GM12878 (cell line): ENCODE measurements around the gene KIAA0930. TPM values are rescaled to one million over a fixed set of nuclear protein-coding genes. Genes with fewer than 3 reads are reported as not detected.

Experiments used
- ATAC-seq: fragments of 200-7000 bp; cut with Tn5 transposase; 3 replicates; pipeline ENCODE4 v1.9.1; 2020; ENCODE audit warnings: mild to moderate bottlenecking, moderate library complexity
- BruUV-seq: library from RNA; stranded (reverse); fragments of 400-500 nt; replicated peaks from 2 replicates; lab custom pipeline; 2021; lab: Mats Ljungman, UMichigan
- CTCF ChIA-PET: fragments of 300-600 bp; sonication (Branson Sonifier 250); formaldehyde crosslinking; extraction: SDS; loops from one replicate; lab custom pipeline; 2021; ENCODE audit warnings: inconsistent platforms; lab: Yijun Ruan, JAX
- POLR2A ChIA-PET: fragments of 350-600 bp; formaldehyde crosslinking; extraction: SDS; loops from one replicate; lab custom pipeline; 2021; ENCODE audit warnings: inconsistent platforms; lab: Charles Lee
- RAD21 ChIA-PET: fragments of 300-600 bp; sonication (Branson Sonifier 250); formaldehyde crosslinking; loops from one replicate; lab custom pipeline; 2023; ENCODE audit warnings: antibody characterized with exemption; ENCODE audit not compliant: unreplicated experiment; lab: Charles Lee
- SMC1A ChIA-PET: fragments of 300-600 bp; sonication (Branson Sonifier 250); formaldehyde crosslinking; loops from one replicate; lab custom pipeline; 2023; ENCODE audit not compliant: unreplicated experiment, uncharacterized antibody; lab: Charles Lee
- DNase-seq: peaks from one replicate; pipeline ENCODE4 v3.0.0-alpha.2; 2011; ENCODE audit warnings: low read depth, low spot score
- FAIRE-seq: peaks from 3 replicates; lab custom pipeline; 2011; peaks lifted over from hg19 to GRCh38; lab: Jason Lieb, UNC
- H2AFZ ChIP-seq: 2 replicates; pipeline ENCODE4 v1.6.0; 2011; ENCODE audit warnings: low read depth, low read length, control low read depth; ENCODE audit not compliant: control insufficient read depth
- H3K27ac ChIP-seq: 2 replicates; pipeline ENCODE4 v1.5.1; 2011; ENCODE audit warnings: control low read depth; ENCODE audit not compliant: control insufficient read depth, insufficient read depth
- H3K27me3 ChIP-seq, 2 experiments: replicated peaks in 1 of 2; 2 replicates each; pipeline versions ENCODE4 v1.6.0 to v1.6.1; 2011; ENCODE audit warnings: low read length in 1 of 2; ENCODE audit not compliant: control insufficient read depth in 2 of 2, insufficient read depth in 2 of 2
- H3K36me3 ChIP-seq, 2 experiments: 2 replicates each; pipeline ENCODE4 v1.5.1; 2011; ENCODE audit warnings: low read length in 1 of 2; ENCODE audit not compliant: control insufficient read depth in 2 of 2, insufficient read depth in 2 of 2
- H3K4me1 ChIP-seq: 2 replicates; pipeline ENCODE4 v1.6.1; 2011; ENCODE audit warnings: mild to moderate bottlenecking, low read length, moderate library complexity, mixed read lengths; ENCODE audit not compliant: control insufficient read depth, insufficient read depth
- H3K4me2 ChIP-seq: 2 replicates; pipeline ENCODE4 v1.6.0; 2011; ENCODE audit warnings: control low read depth; ENCODE audit not compliant: control insufficient read depth, insufficient read depth
- H3K4me3 ChIP-seq: fragments of 200-600 bp; sonication (generic); 2 replicates; pipeline ENCODE4 v1.5.1; 2016
- H3K79me2 ChIP-seq: 2 replicates; pipeline ENCODE4 v1.6.0; 2011; ENCODE audit warnings: low read length; ENCODE audit not compliant: control insufficient read depth, insufficient read depth
- H3K9ac ChIP-seq: 2 replicates; pipeline ENCODE4 v1.8.0; 2011; ENCODE audit warnings: low read length, control low read depth, mixed read lengths; ENCODE audit not compliant: control insufficient read depth, insufficient read depth
- H3K9me3 ChIP-seq: replicated peaks from 3 replicates; pipeline ENCODE4 v1.5.1; 2011; ENCODE audit warnings: mild to moderate bottlenecking, low read length; ENCODE audit not compliant: control insufficient read depth, insufficient read depth
- H4K20me1 ChIP-seq: 2 replicates; pipeline ENCODE4 v1.6.0; 2011; ENCODE audit not compliant: control insufficient read depth, insufficient read depth
- CBX5 ChIP-seq: sonication (generic); IDR thresholded peaks from 2 replicates; pipeline ENCODE4 v1.6.1; 2016; ENCODE audit warnings: low read depth, moderate library complexity, mild to moderate bottlenecking, inconsistent platforms
- FOXK2 ChIP-seq: fragments of 450-650 bp; IDR thresholded peaks from 2 replicates; pipeline ENCODE4 v1.6.1; 2017; ENCODE audit warnings: mild to moderate bottlenecking, moderate library complexity
- HDAC6 ChIP-seq: fragments of 200-600 bp; sonication (generic); IDR thresholded peaks from one replicate; pipeline ENCODE4 v1.8.0; 2017; ENCODE audit warnings: antibody characterized with exemption; ENCODE audit not compliant: unreplicated experiment
- IRF5 ChIP-seq: fragments of 450-650 bp; IDR thresholded peaks from 2 replicates; pipeline ENCODE4 v1.6.1; 2017; ENCODE audit warnings: borderline replicate concordance
- MEF2B ChIP-seq: fragments of 450-650 bp; IDR thresholded peaks from 2 replicates; pipeline ENCODE4 v1.6.1; 2018; ENCODE audit warnings: mild to moderate bottlenecking, moderate library complexity; ENCODE audit not compliant: partially characterized antibody, poor library complexity, severe bottlenecking
- POLR2AphosphoS2 ChIP-seq: IDR thresholded peaks from 2 replicates; pipeline ENCODE4 v1.6.1; 2011; ENCODE audit warnings: low read depth, mild to moderate bottlenecking, low read length, improper control_type of control experiment, moderate library complexity
- RBBP5 ChIP-seq: fragments of 200-600 bp; sonication (generic); conservative IDR thresholded peaks from 2 replicates; pipeline ENCODE4 v1.6.1; 2016
- RELA ChIP-seq: fragments of 450-650 bp; IDR thresholded peaks from 2 replicates; pipeline ENCODE4 v1.8.0; 2014; ENCODE audit warnings: borderline replicate concordance; ENCODE audit not compliant: partially characterized antibody
- SPI1 ChIP-seq: IDR thresholded peaks from 2 replicates; pipeline ENCODE4 v1.6.1; 2011; ENCODE audit warnings: low read depth, mild to moderate bottlenecking, low read length, moderate library complexity, borderline replicate concordance; ENCODE audit not compliant: insufficient read depth
- STAT1 ChIP-seq: fragments of 450-650 bp; conservative IDR thresholded peaks from 2 replicates; pipeline ENCODE4 v1.6.1; 2014; ENCODE audit warnings: antibody characterized with exemption, mild to moderate bottlenecking
- TAF1 ChIP-seq: IDR thresholded peaks from 2 replicates; pipeline ENCODE4 v1.6.1; 2011; ENCODE audit warnings: mild to moderate bottlenecking, low read depth, low read length, borderline replicate concordance
- TCF3 ChIP-seq: IDR thresholded peaks from 2 replicates; pipeline ENCODE4 v1.6.1; 2012; ENCODE audit warnings: low read depth, mild to moderate bottlenecking, low read length, borderline replicate concordance; ENCODE audit not compliant: insufficient read depth
- USF1 ChIP-seq: IDR thresholded peaks from 2 replicates; pipeline ENCODE4 v1.6.1; 2011; ENCODE audit warnings: borderline replicate concordance, low read depth, mild to moderate bottlenecking, moderate library complexity, mixed read lengths, low read length; ENCODE audit not compliant: insufficient read depth; ENCODE audit errors: extremely low read length
- WRNIP1 ChIP-seq: IDR thresholded peaks from 2 replicates; pipeline ENCODE4 v1.6.1; 2011; ENCODE audit warnings: low read depth, low read length, improper control_type of control experiment, borderline replicate concordance
- ZSCAN29 ChIP-seq: fragments of 450-650 bp; IDR thresholded peaks from 2 replicates; pipeline ENCODE4 v1.6.1; 2017; ENCODE audit warnings: mild to moderate bottlenecking, moderate library complexity
- WGBS: methylation state at CpG from one replicate; pipeline ENCODE4 v1.1.6; 2016; ENCODE audit warnings: low lambda C conversion rate; ENCODE audit not compliant: insufficient replicate concordance, insufficient coverage; ENCODE audit errors: missing lambda C conversion rate; 5-methylcytosine and 5-hydroxymethylcytosine counted together
- in situ Hi-C: fragments of 300-500 bp; cut with MboI; formaldehyde crosslinking; loops from 9 replicates; pipeline ENCODE4 v1.14.3; 2018; ENCODE audit warnings: mixed read lengths
- intact Hi-C: fragments of 100-400 bp; cut with micrococcal nuclease; formaldehyde crosslinking; loops from one replicate; pipeline ENCODE4 v1.14.2; 2022; ENCODE audit not compliant: unreplicated experiment
- polyA plus RNA-seq, 11 experiments: library from polyadenylated mRNA; depleted of rRNA in 4 of 11; unstranded in 6 of 11; stranded (reverse) in 5 of 11; fragments of >200 nt; fragmentation: Nextera tagmentation in 4 of 11; fragmentation: Illumina TruSeq in 1 of 11; extraction: Ambion mirVana in 4 of 11; extraction: Trizol in 1 of 11; gene quantifications; 1 replicate in 1 of 11; 2 replicates in 10 of 11; pipeline versions ENCODE4 v1.2.1 to v1.2.3, GENCODE V29; 2011 to 2016; ENCODE audit warnings: inconsistent platforms in 2 of 11, missing spikeins in 2 of 11, low read depth in 1 of 11
- total RNA-seq, 4 experiments: library from RNA; depleted of rRNA in 3 of 4; stranded (reverse); fragments of >200 nt in 3 of 4; fragmentation: Illumina TruSeq in 1 of 4; extraction: Trizol in 1 of 4; gene quantifications; 2 replicates each; pipeline versions ENCODE4 v1.2.1 to v1.2.3, GENCODE V29; 2013 to 2021
- TF ChIP-seq, protein P1 (sequence below): IDR thresholded peaks from 2 replicates; pipeline ENCODE4 v1.6.1; 2012; ENCODE audit warnings: low read depth, low read length, improper control_type of control experiment

KIAA0930 gene
- total and polyA plus RNA-seq, 10 of the 15 experiments (the other 5 are each of a cell fraction or from before 2014, with no cell fraction given): 3.6 to 125 (median 46.3) TPM

GRCh38 chr22:45268167-45268957 is 27.7 kb upstream of the KIAA0930 start:
- POLR2A ChIA-PET: interaction anchor here (0.5 to 0.7 kb wide), 2 partner anchors 37 to 166 kb away, joined by 3 to 14 read pairs; no protein-coding TSS in a partner anchor
- in situ Hi-C loops: loop anchor here (5.0 kb wide), 2 partner anchors 164 to 284 kb away; no protein-coding TSS in a partner anchor

More at GRCh38 chr22:45268167-45268957, 27.7 kb upstream of the KIAA0930 start:
- peaks cover 3 to 4% of the 10 kb centered on the region in 2 experiments; a peak in 3 of 4 replicates for H3K27me3 ChIP-seq
- ChIA-PET RAD21 (no interaction called here), CTCF (interaction anchor here (0.9 to 1.3 kb wide), 2 partner anchors 59 to 169 kb away, joined by 4 to 7 read pairs; no protein-coding TSS in a partner anchor), SMC1A (no interaction called here)
- H3K79me2 ChIP-seq: no peaks in the 10 kb centered on the region
- H3K9ac ChIP-seq: peak overlapping the region; percentile 56; the same call in 1 of the 2 replicates
- under 1% methylated on average over 23 of the region's 47 CpGs for WGBS
- H3K4me1 ChIP-seq: peaks cover 18% of the 10 kb centered on the region
- peak overlapping the region; percentile 72 for H3K4me3 ChIP-seq
- peak overlapping the region; percentile 64 for H2AFZ ChIP-seq
- ATAC-seq: peak; percentile 6; the same call in 1 of the 3 replicates
- no peaks in the 10 kb centered on the region for H3K36me3 ChIP-seq
- BruUV-seq: no TSS peak
- no peaks in the 10 kb centered on the region for H3K9me3 ChIP-seq
- no peak for DNase-seq
- H4K20me1 ChIP-seq: no peaks in the 10 kb centered on the region
- FAIRE-seq: no peak
- TF ChIP-seq MEF2B (no peak), SPI1 (no peak), CBX5 (no peak), FOXK2 (no peak), RELA (no peak), STAT1 (no peak), TCF3 (no peak), WRNIP1 (no peak), HDAC6 (no peak), TAF1 (no peak), USF1 (no peak), IRF5 (no peak), POLR2AphosphoS2 (no peak), RBBP5 (no peak), ZSCAN29 (no peak)
- TF ChIP-seq, protein P1, sequence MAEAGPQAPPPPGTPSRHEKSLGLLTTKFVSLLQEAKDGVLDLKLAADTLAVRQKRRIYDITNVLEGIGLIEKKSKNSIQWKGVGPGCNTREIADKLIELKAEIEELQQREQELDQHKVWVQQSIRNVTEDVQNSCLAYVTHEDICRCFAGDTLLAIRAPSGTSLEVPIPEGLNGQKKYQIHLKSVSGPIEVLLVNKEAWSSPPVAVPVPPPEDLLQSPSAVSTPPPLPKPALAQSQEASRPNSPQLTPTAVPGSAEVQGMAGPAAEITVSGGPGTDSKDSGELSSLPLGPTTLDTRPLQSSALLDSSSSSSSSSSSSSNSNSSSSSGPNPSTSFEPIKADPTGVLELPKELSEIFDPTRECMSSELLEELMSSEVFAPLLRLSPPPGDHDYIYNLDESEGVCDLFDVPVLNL: no peak
- no peak overlapping the region for H3K27ac ChIP-seq
- peak overlapping the region; percentile 99 for H3K4me2 ChIP-seq
- intact Hi-C loops: loop anchor here (5.0 to 10.0 kb wide), 2 partner anchors 284 to 294 kb away; no protein-coding TSS in a partner anchor
